ENCODE data around the gene PRICKLE3. TPM values are rescaled to one million over a fixed set of nuclear protein-coding genes. Genes with fewer than 3 reads are reported as not detected.

The PRICKLE3 gene
- total RNA-seq, 1 donor from 2014 or later, result 8.7 TPM

- peaks cover 5% of the 10 kb centered on the region for H3K4me1 Mint-ChIP-seq (ENCODE audit: unreplicated experiment)
- H3K4me3 Mint-ChIP-seq, result peak overlapping the region; percentile 75
- TF ChIP-seq CTCF (conservative IDR thresholded peaks at IDR 0.05), result peak; percentile 20
- peaks cover 9% of the 10 kb centered on the region for H3K27me3 Mint-ChIP-seq
- no peak overlapping the region for H3K27ac Mint-ChIP-seq
- H3K36me3 Mint-ChIP-seq, result no peaks in the 10 kb centered on the region
- no peak for DNase-seq (ENCODE audit: extremely low spot score, unreplicated experiment)
- peaks cover 11% of the 10 kb centered on the region for H3K9me3 Mint-ChIP-seq
These were observed 44.5 kb upstream of the PRICKLE3 start for GRCh38 chrX:49230500-49231232.

DNA sequence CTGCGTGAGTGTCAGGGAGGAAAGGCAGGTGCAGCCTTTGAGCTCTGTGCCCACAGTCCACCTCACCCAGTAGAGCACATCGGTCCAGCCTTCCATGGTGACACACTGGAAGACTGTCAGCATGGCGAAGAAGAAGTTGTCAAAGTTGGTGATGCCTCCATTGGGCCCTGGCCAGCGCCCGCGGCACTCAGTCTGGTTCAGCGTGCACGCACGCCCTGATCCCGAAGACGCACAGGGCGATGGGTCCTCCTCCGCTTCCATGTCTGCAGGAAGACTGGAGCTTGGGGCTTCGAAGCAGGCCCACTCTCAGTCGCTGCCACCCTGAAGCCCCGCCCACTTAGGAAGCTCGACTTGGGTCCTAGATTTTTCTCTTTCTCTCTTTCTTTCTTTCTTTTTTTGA is 42.0 kb upstream of the PRICKLE3 start:
- Mint-ChIP-seq H3K27me3 (peaks cover 23% of the 10 kb centered on the region), H3K4me1 (ENCODE audit: unreplicated experiment) (no peaks in the 10 kb centered on the region), H3K9me3 (peaks cover 11% of the 10 kb centered on the region), H3K4me3 (no peak overlapping the region), H3K36me3 (no peaks in the 10 kb centered on the region), H3K27ac (no peak overlapping the region)
- no peak for TF ChIP-seq CTCF (conservative IDR thresholded peaks at IDR 0.05)
- no peak for DNase-seq (ENCODE audit: extremely low spot score, unreplicated experiment)

GRCh38 chrX:49227726-49228125 is 41.6 kb upstream of the PRICKLE3 start:
- no peak for TF ChIP-seq CTCF (conservative IDR thresholded peaks at IDR 0.05)
- no peak overlapping the region for H3K27ac Mint-ChIP-seq
- peaks cover 10% of the 10 kb centered on the region for H3K9me3 Mint-ChIP-seq
- DNase-seq (ENCODE audit: extremely low spot score, unreplicated experiment), result no peak
- H3K36me3 Mint-ChIP-seq, result no peaks in the 10 kb centered on the region
- no peak overlapping the region for H3K4me3 Mint-ChIP-seq
- no peaks in the 10 kb centered on the region for H3K4me1 Mint-ChIP-seq (ENCODE audit: unreplicated experiment)
- peaks cover 23% of the 10 kb centered on the region for H3K27me3 Mint-ChIP-seq

- DNase-seq (ENCODE audit: extremely low spot score, unreplicated experiment), result no peak
- Mint-ChIP-seq H3K4me3 (no peak overlapping the region), H3K27ac (no peak overlapping the region), H3K27me3 (peaks cover 28% of the 10 kb centered on the region), H3K36me3 (no peaks in the 10 kb centered on the region), H3K9me3 (peaks cover 8% of the 10 kb centered on the region), H3K4me1 (ENCODE audit: unreplicated experiment) (no peaks in the 10 kb centered on the region)
- no peak for TF ChIP-seq CTCF (conservative IDR thresholded peaks at IDR 0.05)
These were observed 40.8 kb upstream of the PRICKLE3 start for GRCh38 chrX:49226946-49227345.

DNA sequence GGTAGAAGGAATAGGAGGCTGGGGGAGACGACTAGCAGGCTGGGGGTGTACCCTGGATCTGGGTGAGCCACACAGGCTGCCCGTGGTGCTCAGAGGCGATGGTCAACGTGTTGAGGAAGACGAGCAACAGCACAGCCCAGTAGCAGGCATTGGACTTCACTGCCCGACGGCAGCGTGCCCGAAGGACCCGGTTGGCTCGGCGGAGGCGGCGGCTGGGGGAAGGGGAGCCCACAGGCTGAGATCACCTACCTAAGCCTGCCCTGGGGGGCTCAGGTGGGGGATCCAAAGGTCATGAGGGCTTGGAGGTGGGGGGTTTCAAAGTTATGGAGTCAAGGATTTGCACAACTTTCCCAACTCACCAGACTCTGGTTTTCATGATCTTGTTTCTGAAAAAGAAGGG is 39.7 kb upstream of the PRICKLE3 start:
- Mint-ChIP-seq H3K27ac (no peak overlapping the region), H3K9me3 (peaks cover 8% of the 10 kb centered on the region), H3K27me3 (peaks cover 34% of the 10 kb centered on the region), H3K36me3 (no peaks in the 10 kb centered on the region), H3K4me3 (no peak overlapping the region), H3K4me1 (ENCODE audit: unreplicated experiment) (no peaks in the 10 kb centered on the region)
- no peak for DNase-seq (ENCODE audit: extremely low spot score, unreplicated experiment)
- no peak for TF ChIP-seq CTCF (conservative IDR thresholded peaks at IDR 0.05)

Measured in type B pancreatic cell (in vitro differentiated cells).